Measurements from ENCODE around the gene OR51I1.

DNA sequence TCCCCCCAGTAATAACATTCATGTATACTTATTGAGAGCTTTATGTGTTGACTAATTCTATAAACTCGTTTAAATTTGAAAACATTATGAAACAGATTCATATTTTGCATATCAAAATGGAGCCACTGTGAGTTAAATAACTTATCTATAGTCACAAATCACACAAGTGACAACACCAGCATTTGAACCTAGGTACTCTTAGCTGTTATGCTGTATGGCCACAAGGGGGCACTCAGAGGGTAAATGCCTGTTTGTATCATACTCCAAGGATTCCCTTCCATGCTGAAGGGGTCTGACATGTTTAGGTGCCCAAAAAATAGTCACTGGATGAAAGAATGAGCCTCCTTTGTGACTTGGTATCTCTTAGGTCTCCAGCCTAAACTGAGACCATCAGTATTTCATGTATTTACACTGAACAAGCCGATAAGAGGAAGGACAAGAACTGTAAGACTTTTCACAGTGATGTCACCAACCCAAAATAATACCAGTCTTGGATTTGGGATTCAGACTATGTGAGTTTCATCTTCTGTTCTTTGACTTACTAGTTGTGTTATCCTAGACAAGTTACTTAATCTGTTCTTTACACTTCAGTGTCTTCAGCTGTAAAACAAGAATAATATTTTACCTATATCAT is 35.0 kb upstream of the OR51I1 start:
- TF ChIP-seq CTCF (IDR thresholded peaks at IDR 0.05) (peak; percentile 45 to 75 (median 66)), POLR2A (IDR thresholded peaks at IDR 0.05) (no peak)
